Endothelial cell of umbilical vein (primary cell): ENCODE data around the gene BANF2. TPM values are rescaled to one million over a fixed set of nuclear protein-coding genes. Genes with fewer than 3 reads are reported as not detected.

Experiments
- BruUV-seq: library from RNA; stranded (reverse); fragments of 400-500 nt; replicated peaks from 2 replicates; lab custom pipeline; 2021; lab: Mats Ljungman, UMichigan
- CTCF ChIA-PET: fragments of 300-600, 350-600 bp; sonication (Branson Sonifier 250); formaldehyde crosslinking; loops from one replicate; lab custom pipeline; 2021; ENCODE audit warnings: antibody characterized with exemption, inconsistent platforms; lab: Charles Lee
- POLR2A ChIA-PET: fragments of 300-600, 350-600 bp; sonication (Branson Sonifier 250); formaldehyde crosslinking; loops from one replicate; lab custom pipeline; 2021; ENCODE audit warnings: antibody characterized with exemption, inconsistent platforms; lab: Charles Lee
- DNase-seq: peaks from one replicate; pipeline ENCODE4 v3.0.0-alpha.2; 2011; ENCODE audit warnings: low read depth, low spot score
- FAIRE-seq: peaks from 2 replicates; lab custom pipeline; 2011; peaks lifted over from hg19 to GRCh38; lab: Jason Lieb, UNC
- H2AFZ ChIP-seq: 2 replicates; pipeline ENCODE4 v1.6.0; 2012; ENCODE audit warnings: low read depth, low read length, control low read depth, inconsistent platforms
- H3K27ac ChIP-seq: 2 replicates; pipeline ENCODE4 v1.5.1; 2011; ENCODE audit warnings: low read depth, mild to moderate bottlenecking, control low read depth, low read length, moderate library complexity; ENCODE audit not compliant: insufficient read depth
- H3K27me3 ChIP-seq, 2 experiments: 2 replicates each; pipeline versions ENCODE4 v1.6.0 to v1.6.1; 2011; ENCODE audit warnings: low read length in 2 of 2, mixed read lengths in 1 of 2; ENCODE audit not compliant: control insufficient read depth in 2 of 2, insufficient read depth in 2 of 2
- H3K36me3 ChIP-seq, 2 experiments: 2 replicates in 1 of 2; 3 replicates in 1 of 2; pipeline ENCODE4 v1.5.1; 2011; ENCODE audit warnings: low read length in 2 of 2, mild to moderate bottlenecking in 1 of 2, moderate library complexity in 1 of 2; ENCODE audit not compliant: control insufficient read depth in 2 of 2, insufficient read depth in 2 of 2; ENCODE audit errors: extremely low read depth in 1 of 2
- H3K4me1 ChIP-seq: 3 replicates; pipeline ENCODE4 v1.5.1; 2011; ENCODE audit warnings: mild to moderate bottlenecking, low read length; ENCODE audit not compliant: control insufficient read depth, insufficient read depth; ENCODE audit errors: extremely low read depth
- H3K4me2 ChIP-seq: 2 replicates; pipeline ENCODE4 v1.6.1; 2011; ENCODE audit warnings: low read length, control low read depth, mixed read lengths; ENCODE audit not compliant: insufficient read depth
- H3K4me3 ChIP-seq, 3 experiments: fragments of 200-600 bp in 1 of 3; sonication (generic), shearing (Covaris generic) in 1 of 3; replicated peaks in 1 of 3; 2 replicates each; pipeline ENCODE4 v1.5.1; 2011 to 2016; ENCODE audit warnings: control low read depth in 3 of 3, low read length in 3 of 3, mild to moderate bottlenecking in 2 of 3, inconsistent platforms in 1 of 3, low read depth in 1 of 3, moderate library complexity in 1 of 3; ENCODE audit not compliant: insufficient read depth in 1 of 3
- H3K79me2 ChIP-seq: 2 replicates; pipeline ENCODE4 v1.6.0; 2012; ENCODE audit warnings: low read length, inconsistent platforms; ENCODE audit not compliant: control insufficient read depth, insufficient read depth
- H3K9ac ChIP-seq: replicated peaks from 2 replicates; pipeline ENCODE3; 2011; ENCODE audit warnings: low read length, control low read depth; ENCODE audit not compliant: insufficient read depth; ENCODE audit errors: extremely low read depth
- H3K9me1 ChIP-seq: replicated peaks from 3 replicates; pipeline ENCODE4 v1.6.0; 2011; ENCODE audit warnings: mild to moderate bottlenecking, low read length; ENCODE audit not compliant: control insufficient read depth, insufficient read depth; ENCODE audit errors: extremely low read depth
- H3K9me3 ChIP-seq: replicated peaks from 2 replicates; pipeline ENCODE4 v1.5.1; 2012; ENCODE audit warnings: low read length, inconsistent platforms; ENCODE audit not compliant: control insufficient read depth, insufficient read depth
- H4K20me1 ChIP-seq: replicated peaks from 2 replicates; pipeline ENCODE3; 2011; ENCODE audit warnings: mild to moderate bottlenecking, low read length; ENCODE audit not compliant: control insufficient read depth, insufficient read depth; ENCODE audit errors: extremely low read depth
- EZH2 ChIP-seq: IDR thresholded peaks from 2 replicates; pipeline ENCODE4 v1.6.1; 2012; ENCODE audit warnings: borderline replicate concordance, low read depth, mild to moderate bottlenecking, moderate library complexity, low read length, inconsistent platforms; ENCODE audit not compliant: severe bottlenecking
- FOS ChIP-seq: IDR thresholded peaks from 2 replicates; pipeline ENCODE4 v1.6.1; 2011; ENCODE audit warnings: mild to moderate bottlenecking, low read length, moderate library complexity, borderline replicate concordance; ENCODE audit not compliant: insufficient read depth
- GATA2 ChIP-seq: IDR thresholded peaks from 2 replicates; pipeline ENCODE4 v1.7.0; 2011; ENCODE audit warnings: low read depth, mild to moderate bottlenecking, moderate library complexity, mixed read lengths, low read length; ENCODE audit not compliant: insufficient read length, insufficient read depth
- JUN ChIP-seq: IDR thresholded peaks from 2 replicates; pipeline ENCODE4 v1.6.1; 2011; ENCODE audit warnings: borderline replicate concordance, low read depth; ENCODE audit not compliant: insufficient read length, insufficient read depth
- dilution Hi-C: fragments of 300-500 bp; cut with MboI; formaldehyde crosslinking; loops from one replicate; pipeline ENCODE4 v1.15.0; 2019; ENCODE audit warnings: low sequenced_read_pairs; ENCODE audit not compliant: extremely low pct_ligation_motif_present
- intact Hi-C: fragments of 100-400 bp; cut with micrococcal nuclease; formaldehyde crosslinking; loops from one replicate; pipeline ENCODE4 v1.10.0; 2022
- polyA plus RNA-seq, 4 experiments: library from polyadenylated mRNA; depleted of rRNA in 3 of 4; stranded (reverse) in 3 of 4; unstranded in 1 of 4; fragments of >200 nt; gene quantifications; 2 replicates each; pipeline versions ENCODE4 v1.2.1 to v1.2.3, GENCODE V29; 2011 to 2012; ENCODE audit warnings: missing spikeins in 1 of 4
- total RNA-seq: library from RNA; stranded (reverse); gene quantifications from 2 replicates; pipeline ENCODE4 v1.2.3, GENCODE V29; 2021

Gene BANF2
- total and polyA plus RNA-seq, 2 donors (not counting 3 experiments of a cell fraction or from before 2014, with no cell fraction given): not detected

GRCh38 chr20:17743677-17744076, 43.9 kb downstream of the BANF2 start:
- Histone ChIP-seq H3K4me2 (no peak overlapping the region), H3K27ac (no peak overlapping the region), H3K36me3 (no peaks in the 10 kb centered on the region), H3K79me2 (no peaks in the 10 kb centered on the region), H3K9ac (no peak overlapping the region), H2AFZ (no peak overlapping the region), H3K9me1 (no peaks in the 10 kb centered on the region), H3K27me3 (peaks cover 0 to 2% of the 10 kb centered on the region in 2 experiments), H3K4me3 (no peak overlapping the region), H3K9me3 (no peaks in the 10 kb centered on the region), H3K4me1 (peaks cover 6% of the 10 kb centered on the region), H4K20me1 (no peaks in the 10 kb centered on the region)
- no peak for DNase-seq
- intact Hi-C loops: loop anchor here (10.0 kb wide), 1 partner anchor 251 kb away; no protein-coding TSS in a partner anchor
- dilution Hi-C loops: no loop called here
- no TSS peak for BruUV-seq
- POLR2A ChIA-PET: no interaction called here
- CTCF ChIA-PET: interaction anchor here (1.3 to 2.0 kb wide), 2 partner anchors 12 to 62 kb away, joined by 3 to 7 read pairs; partner anchors contain the start of gene RRBP1
- TF ChIP-seq GATA2: no peak
- no peak for FAIRE-seq

DNA sequence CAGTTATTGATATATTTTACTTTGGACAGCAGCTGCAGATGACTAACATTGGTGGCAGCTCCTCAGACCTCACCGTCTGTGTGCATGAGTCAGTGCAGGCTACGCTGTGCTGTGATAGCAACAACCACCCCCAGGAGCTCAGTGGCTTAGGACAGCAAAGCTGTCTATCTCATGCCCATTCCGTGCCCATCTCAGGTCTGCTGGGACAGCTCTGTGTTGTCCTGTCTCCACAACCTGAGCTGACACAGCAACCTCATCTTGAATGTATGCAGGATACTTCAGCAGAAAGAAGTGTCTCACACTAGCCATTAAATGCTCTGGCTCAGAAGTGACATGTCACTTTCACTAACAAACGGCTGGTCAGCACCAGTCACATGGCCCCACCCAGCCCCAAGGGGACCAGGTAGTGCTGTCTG, 47.7 kb downstream of the BANF2 start:
- CTCF ChIA-PET: interaction anchor here (0.7 to 2.0 kb wide), 7 partner anchors 13 to 126 kb away, joined by 3 to 8 read pairs (median 4); partner anchors contain the start of gene RRBP1
- intact Hi-C loops (loop anchor here (10.0 kb wide), 1 partner anchor 247 kb away; no protein-coding TSS in a partner anchor), dilution Hi-C loops (no loop called here)
- H3K27me3 ChIP-seq: no peaks in the 10 kb centered on the region
- TF ChIP-seq EZH2 (no peak), JUN (peak; percentile 61), FOS (peak; percentile 78)
- H3K27ac ChIP-seq: peak overlapping the region; percentile 43
- no peaks in the 10 kb centered on the region for H4K20me1 ChIP-seq
- no TSS peak for BruUV-seq
- no peaks in the 10 kb centered on the region for H3K36me3 ChIP-seq
- peaks cover 24% of the 10 kb centered on the region for H3K4me1 ChIP-seq
- FAIRE-seq (peak; percentile 95), DNase-seq (peak; percentile 85)
- POLR2A ChIA-PET: no interaction called here
- H3K9ac ChIP-seq: peak overlapping the region; percentile 22
- no peaks in the 10 kb centered on the region for H3K9me1 ChIP-seq
- no peaks in the 10 kb centered on the region for H3K79me2 ChIP-seq
- H3K9me3 ChIP-seq: no peaks in the 10 kb centered on the region
- H3K4me3 ChIP-seq: no peak overlapping the region
- H2AFZ ChIP-seq: peak overlapping the region; percentile 43
- H3K4me2 ChIP-seq: peak overlapping the region; percentile 39
